ENCODE results near the gene PITPNC1.

GRCh38 chr17:67682196-67682595 lies 305.1 kb downstream of the PITPNC1 start:
- TF ChIP-seq, protein P1, sequence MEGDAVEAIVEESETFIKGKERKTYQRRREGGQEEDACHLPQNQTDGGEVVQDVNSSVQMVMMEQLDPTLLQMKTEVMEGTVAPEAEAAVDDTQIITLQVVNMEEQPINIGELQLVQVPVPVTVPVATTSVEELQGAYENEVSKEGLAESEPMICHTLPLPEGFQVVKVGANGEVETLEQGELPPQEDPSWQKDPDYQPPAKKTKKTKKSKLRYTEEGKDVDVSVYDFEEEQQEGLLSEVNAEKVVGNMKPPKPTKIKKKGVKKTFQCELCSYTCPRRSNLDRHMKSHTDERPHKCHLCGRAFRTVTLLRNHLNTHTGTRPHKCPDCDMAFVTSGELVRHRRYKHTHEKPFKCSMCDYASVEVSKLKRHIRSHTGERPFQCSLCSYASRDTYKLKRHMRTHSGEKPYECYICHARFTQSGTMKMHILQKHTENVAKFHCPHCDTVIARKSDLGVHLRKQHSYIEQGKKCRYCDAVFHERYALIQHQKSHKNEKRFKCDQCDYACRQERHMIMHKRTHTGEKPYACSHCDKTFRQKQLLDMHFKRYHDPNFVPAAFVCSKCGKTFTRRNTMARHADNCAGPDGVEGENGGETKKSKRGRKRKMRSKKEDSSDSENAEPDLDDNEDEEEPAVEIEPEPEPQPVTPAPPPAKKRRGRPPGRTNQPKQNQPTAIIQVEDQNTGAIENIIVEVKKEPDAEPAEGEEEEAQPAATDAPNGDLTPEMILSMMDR (IDR thresholded peaks at IDR 0.05): no peak
- TF ChIP-seq ZFX (IDR thresholded peaks at IDR 0.05; ENCODE audit: borderline replicate concordance): no peak
